Measurements from ENCODE around the gene MED22.
"Not testable (repeated sequence)": the region's sequence is repeated elsewhere in the genome, so short reads cannot be mapped to it uniquely, and the experiment has no call there.

MED22 gene

DNA sequence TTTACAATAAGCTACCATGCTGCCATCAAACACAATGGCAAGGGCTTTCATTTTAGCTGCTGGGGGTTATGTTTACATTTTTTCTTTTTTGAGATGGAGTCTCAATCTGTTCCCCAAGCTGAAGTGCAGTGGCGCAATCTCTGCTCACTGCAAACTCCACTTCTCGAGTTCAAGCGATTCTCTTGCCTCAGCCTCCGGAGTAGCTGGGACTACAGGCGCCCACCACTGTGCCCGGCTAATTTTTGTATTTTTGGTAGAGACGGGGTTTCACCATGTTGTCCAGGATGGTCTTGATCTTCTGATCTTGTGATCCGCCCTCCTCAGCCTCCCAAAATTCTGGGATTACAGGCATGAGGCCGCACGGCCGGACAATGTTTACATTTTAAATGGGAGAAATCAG lies 13.0 kb downstream of the MED22 start:
- DNase-seq (ENCODE audit: low spot score), result not testable (repeated sequence)

DNA sequence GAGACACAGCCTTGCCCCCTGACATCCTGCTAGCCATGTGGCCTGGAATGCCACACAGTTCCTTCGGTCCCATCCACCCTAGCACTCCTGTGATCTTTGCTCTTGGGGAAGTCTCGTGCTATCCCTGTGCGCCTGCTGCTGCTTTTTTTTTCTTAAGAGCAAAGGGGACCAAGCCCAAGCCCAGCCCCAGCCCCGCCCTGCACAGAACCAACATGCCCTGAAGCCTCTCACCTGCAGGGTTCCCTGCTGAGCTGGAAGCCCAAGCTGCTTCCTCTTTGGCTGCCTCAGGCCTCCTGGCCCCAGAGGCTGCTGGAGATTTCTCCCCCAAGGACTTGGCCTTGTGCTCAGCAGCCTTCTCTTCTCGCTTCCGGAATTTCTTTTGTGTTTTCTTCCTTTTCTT lies 13.8 kb downstream of the MED22 start:
- no peak for DNase-seq (ENCODE audit: low spot score)

DNA sequence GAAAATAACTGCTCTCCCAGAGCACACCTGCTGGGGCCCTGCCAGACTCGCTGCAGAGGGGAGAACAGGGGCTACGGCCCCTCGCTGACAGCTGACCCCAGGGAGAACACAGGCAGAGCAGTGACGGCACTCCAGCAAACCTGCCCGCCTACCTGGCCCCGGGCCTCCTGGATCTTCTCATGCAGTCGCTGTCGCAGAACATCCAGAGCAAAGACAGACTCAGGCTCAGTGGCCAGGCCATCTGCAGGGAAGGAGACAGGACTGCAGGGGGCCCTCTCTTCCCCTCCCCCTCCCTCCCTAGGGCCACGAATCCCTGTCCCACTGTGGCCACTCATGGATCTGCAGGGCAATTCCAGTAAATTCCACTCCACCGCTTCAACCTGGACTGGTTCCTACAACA lies 14.4 kb downstream of the MED22 start:
- DNase-seq (ENCODE audit: low spot score), result no peak

DNA sequence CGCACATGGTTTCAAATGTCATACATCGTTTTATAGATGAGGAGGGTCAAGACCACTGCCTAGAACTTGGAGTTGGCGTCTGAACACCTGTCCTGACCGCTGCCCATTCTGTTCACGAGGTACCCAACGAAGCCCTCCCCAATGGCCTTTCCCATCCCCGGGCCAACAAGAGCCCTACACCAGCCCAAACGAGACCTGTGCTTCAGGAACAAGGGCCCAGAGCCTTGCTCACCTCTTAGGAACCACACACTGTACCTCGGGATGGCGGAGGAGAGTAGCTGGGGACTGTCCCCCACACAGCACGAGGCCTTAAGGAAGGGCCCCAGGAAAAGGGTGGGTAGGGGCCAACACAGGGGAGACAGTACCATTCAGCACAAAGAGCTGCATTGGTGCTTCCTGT lies 14.9 kb downstream of the MED22 start:
- no peak for DNase-seq (ENCODE audit: low spot score)

DNA sequence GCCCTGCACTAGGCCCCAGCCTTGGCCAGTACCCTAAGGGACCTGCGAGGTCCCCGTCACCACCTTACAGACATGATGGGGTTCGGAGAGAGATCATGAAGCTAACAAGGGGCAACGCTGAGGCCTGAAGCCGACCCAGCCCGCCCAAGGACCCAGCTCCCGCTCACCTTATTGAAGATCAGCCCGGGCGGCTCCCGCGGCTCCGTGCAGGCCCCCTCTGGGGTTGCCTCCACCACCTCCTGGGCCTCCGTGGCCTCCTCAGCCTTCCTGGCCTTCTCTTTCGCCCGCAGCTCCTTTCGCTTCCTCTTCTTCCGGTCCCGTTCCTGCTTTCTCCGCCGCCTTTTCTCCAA lies 15.6 kb downstream of the MED22 start:
- no peak for DNase-seq (ENCODE audit: low spot score)

DNA sequence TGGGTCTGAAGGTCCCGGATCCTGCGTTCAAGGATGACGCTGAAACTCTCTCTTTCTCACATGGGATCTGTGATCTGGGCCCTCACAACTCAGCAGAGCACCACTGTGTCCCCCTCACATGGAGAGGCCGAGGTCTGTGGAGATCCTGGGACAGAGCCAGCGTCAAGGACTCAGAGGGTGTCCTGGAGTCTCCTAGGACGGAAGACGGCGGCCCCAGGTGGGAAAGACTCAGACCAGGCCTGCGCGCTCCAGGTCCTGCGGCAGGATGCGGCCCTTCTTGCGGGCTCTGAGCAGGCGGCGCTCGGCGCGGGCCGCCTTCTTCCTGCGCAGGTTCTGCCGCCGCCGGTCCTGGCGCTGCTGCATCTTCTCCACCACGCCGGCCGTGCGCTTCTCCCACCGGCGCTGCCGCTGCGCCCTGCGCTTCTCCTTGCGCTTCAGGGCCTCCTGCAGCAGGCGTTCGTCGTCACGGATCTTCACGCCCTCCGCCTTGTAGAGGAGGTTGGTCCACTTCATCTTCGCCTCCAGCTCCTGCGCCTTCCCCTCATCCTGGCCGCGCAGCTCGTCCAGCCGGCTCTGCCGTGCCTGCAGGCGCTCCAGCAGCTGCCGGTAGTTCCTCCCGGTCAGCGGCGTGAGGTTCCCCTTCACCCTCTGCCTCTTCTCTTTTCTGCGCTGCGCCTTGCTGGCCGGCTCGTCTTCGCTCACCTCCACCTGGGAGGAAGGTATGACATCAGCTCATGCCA lies 16.1 kb downstream of the MED22 start:
- no peak for DNase-seq (ENCODE audit: low spot score)

DNA sequence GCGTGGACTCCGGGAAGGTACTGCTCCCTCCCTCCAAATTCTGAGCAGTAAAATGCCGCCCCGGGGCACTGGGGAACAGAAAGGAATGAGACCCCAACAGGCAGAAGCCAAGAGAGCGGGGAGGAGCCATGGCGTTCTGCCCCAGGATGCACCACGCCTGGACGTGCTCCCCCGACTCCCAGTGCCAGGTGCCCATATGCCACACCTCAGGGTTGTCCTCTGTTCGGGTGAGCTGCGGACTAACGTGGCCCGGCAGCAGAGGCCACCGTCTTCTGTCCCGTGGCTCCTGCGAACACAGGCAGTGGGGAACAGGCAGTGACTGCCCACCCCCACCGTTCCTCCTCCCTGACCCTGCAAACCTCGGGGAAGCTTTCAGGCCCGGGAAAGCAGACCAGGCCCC lies 16.7 kb downstream of the MED22 start:
- no peak for DNase-seq (ENCODE audit: low spot score)

DNA sequence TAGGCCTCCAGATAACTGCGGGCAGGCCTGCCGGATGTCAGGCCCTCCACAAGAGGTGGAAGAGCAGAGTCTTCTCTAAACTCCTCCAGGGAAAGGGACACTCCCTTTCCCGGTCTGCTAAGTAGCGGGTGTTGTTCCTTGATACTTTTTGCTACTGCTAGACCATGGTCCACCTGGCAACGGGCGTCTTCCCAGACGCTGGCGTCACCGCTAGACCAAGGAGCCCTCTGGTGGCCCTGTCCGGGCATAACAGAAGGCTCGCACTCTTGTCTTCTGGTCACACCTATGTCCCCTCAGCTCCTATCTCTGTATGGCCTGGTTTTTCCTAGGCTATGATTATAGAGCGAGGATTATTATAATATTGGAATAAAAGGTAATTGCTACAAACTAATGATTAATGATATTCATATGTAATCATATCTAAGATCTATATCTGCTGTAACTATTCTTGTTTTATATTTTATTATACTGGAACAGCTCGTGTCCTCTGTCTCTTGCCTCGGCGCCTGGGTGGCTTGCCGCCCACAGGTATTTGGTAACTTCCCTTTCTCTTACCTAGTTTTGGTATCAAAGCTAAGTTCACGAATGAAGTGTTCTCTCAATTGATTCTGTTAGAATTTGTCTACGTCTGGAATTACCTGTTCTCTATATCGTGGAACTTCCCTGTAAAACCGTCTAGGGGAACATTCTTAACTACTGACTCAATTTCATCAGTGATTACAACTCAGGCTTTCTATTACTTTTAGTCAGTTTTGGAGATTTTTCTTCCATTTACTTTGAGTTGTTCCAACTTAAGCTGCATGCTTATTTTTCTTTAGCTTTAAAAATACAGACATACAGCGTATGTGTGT lies 18.4 kb downstream of the MED22 start:
- not testable (repeated sequence) for DNase-seq (ENCODE audit: low spot score)

DNA sequence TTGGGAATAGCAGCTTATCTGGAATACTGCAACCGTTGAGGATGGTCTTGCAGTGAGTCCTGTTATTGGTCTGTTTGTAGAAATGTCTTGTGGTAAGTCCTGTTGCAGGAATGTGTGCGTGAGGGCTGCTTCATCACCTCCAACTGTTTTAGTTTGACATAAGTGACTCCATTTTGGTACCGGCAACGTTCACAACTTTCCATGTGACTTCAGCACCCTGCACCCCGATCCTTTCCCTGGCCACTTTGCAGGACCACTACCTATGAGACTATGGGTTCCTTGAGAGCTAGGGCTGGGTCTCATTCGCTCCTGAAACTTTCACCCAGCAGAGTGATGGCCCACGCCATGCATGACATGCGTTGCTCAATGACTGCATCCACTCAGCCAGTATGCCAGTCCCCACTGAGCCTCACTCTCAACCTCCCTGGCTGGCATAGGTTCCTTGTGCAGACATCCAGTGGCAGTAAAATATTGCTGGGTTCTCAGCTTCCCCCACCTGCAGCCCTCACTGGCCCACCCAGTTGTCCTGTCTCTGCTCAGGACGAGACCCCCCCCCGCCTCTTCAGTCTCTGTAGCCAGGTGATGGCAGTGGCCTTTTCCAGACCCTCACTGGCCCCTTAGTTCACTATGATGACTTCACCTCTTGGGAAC lies 20.0 kb downstream of the MED22 start:
- no peak for DNase-seq (ENCODE audit: low spot score)

DNA sequence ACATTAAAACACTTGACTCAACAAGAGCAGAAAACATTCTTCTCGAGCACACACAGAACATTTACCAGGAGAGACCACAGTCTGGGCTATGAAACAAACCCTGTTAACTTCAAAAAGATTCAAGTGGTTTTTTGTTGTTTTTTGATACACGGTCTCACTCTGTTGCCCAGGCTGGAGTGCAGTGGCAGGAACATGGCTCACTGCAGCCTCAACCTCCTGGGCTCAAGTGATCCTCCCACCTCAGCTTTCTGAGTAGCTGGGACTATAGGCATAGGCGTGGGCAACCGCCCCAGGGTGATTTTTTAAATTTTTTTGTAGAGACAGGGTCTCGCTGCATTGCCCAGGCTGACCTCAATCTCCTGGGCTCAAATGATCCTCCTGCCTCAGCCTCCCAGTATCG lies 20.9 kb downstream of the MED22 start:
- not testable (repeated sequence) for DNase-seq (ENCODE audit: low spot score)

DNA sequence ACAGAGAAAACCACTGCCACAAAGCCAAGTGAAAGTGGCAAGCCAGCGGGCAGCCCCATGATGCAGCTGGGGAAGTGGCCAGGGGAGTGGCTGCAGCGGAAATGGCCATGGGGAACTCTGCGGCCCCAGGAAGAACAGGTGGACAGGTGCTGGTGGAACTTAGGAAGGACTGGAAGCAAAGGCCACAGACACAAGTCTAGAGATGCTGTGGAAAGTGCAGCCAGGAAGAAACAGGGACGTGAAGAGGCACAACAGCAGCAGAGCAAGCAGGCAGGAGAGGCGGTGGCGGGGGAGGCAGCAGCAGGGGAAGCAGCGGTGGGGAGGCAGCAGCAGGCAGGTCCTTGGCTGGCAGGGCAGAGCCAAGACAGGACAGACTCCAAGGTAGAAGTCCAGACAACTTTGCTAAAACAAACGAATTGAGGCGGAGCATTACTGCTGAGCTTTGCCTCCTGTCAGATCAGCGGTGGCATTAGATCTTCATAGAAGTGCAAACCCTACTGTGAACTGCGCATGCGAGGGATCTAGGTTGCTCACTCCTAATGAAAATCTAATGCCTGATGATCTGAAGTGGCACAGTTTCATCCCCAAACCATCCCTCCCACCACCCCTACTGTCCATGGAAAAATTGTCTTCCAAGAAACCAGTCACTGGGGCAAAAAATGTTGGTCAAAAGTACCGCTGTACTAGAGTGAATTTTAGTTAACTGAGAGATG lies 23.8 kb downstream of the MED22 start:
- no peak for DNase-seq (ENCODE audit: low spot score)

DNA sequence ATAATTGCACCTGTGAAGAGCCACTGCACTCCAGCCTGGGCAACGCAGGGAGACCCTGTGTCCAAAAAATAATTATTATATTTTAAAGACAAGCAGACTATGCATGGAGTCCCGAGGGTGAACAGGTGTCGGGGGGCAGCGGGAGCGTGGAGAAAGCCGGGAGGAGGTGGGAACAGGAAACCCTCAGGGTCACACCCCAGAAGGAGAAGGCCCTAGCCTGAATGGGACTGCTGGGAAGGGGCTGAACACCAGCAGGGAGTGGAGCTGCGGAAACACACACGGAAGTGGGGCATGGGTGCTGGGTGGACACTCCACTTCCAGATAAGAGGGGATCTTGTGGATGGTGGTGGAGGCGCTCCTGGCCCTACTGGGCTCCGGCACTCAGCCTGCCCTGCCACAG lies 24.7 kb downstream of the MED22 start:
- no peak for DNase-seq (ENCODE audit: low spot score)

DNA sequence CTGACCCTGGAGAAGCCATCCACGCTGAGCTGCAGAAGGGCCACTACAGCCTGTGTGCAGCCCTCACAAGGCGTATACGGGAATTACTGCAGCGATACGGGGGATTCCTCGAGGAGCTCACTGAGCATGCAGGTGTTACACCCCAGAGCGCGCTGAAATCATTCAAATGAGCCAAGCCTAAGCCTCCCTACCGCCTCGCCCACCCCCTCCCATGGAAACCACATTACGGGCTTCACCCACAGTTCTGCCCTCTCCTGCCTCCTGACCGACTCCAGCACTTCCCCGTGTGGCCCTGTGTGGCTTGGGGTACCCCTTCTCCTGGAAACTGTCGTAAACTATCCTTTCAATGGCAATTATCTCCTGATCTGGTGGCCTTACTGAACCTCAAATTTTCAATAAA lies 25.2 kb downstream of the MED22 start:
- no peak for DNase-seq (ENCODE audit: low spot score)

DNA sequence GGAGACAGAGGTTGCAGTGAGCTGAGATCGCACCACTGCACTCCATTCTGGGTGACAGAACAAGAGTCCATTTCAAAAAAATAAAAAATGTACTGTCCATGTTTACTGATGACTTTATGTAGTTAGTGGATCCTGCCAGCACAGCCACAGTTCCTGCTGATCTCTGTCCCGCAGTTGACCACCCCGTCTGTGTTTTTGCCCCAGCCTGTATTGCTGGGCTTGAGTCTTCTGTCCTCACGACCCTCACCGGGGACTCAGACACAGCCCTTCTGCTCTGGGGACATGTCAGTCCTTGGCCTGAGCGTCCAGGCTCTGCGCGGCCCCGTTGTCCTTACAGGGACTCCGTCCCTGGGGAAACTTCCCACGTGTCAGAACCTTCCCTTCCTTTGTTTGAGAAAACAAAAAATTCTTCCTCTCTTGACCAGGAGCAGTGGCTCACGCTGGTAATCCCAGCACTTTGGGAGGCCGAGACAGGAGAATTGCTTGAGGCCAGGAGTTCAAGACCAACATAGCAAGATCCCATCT lies 26.5 kb downstream of the MED22 start:
- DNase-seq (ENCODE audit: low spot score), result no peak

DNA sequence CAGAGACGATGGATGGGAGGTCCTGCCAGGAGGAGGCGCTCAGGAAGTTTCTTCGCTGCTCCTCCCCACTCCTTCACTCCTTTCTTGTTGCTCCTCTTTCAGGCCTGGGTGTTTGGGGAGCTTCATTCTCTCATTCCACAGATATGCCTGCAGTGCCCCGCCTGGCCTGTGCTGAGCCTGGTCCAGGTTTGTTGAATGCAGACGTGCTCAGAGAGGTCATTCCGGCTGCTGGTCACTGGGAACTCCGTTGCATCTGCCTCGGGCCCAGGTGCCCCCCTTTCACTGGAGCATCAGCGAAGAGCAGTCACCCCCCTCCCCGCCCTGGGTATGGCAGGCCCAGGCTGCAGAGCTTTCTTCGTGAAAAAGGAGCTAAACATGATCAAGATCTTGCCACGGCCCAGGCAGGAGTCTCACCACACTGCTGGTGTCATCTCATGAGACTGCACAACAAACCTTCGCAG lies 27.5 kb downstream of the MED22 start:
- DNase-seq (ENCODE audit: low spot score), result no peak

DNA sequence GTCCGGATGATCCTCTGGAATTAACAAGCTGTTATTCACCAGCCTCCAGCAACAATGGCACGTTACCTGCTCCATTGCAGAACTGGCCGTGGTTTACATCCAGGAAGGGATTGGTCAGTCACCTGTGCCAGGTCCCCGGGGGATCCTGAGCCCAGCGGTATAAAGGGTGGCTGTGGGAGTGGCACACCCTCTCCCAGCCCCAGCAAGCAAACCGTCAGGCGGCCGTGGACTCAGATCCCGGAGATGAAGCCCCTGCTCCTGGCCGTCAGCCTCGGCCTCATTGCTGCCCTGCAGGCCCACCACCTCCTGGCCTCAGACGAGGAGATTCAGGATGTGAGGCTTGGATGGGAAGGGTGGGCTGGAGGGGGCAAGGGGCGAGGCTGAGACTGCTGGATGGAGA lies 30.4 kb downstream of the MED22 start:
- not testable (repeated sequence) for DNase-seq (ENCODE audit: low spot score)

DNA sequence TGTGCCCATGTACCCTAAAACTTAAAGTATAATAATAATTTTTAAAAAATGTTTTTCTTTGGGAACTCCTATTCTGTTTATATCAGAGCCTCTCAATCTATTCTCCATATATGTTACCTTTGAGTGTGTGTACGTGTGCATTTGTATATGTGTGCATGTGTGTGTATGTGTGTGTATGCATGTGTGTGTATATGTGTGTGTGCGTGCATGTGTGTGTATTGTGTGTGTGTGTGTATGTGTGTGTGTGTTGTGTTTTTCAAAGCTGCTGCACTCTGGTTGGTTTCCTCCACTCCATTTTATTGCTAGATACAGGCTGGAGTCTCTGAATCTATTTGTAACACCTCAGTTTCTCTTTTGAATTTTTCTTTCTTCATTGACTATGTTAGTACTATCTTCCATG lies 31.9 kb downstream of the MED22 start:
- no peak for DNase-seq (ENCODE audit: low spot score)

DNA sequence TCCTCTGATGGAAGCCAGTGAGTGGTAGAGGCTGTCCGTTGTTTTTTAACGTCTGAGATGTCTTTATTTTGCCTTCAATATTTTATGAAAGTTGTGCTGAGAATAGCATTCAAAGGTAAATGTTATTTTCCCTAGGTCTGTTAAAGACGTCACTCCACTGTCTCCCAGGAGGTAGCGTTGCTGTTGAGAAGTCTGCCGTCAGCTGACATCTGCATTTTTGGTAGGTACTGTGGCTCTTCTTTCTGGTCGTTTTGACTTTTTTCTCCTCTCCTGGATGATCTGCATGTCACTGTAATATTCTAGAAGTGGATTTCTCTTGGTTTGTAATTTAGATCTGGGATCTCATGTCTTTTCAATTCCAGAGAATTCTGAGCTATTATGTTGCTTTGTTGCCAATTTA lies 38.3 kb downstream of the MED22 start:
- DNase-seq (ENCODE audit: low spot score), result no peak

DNA sequence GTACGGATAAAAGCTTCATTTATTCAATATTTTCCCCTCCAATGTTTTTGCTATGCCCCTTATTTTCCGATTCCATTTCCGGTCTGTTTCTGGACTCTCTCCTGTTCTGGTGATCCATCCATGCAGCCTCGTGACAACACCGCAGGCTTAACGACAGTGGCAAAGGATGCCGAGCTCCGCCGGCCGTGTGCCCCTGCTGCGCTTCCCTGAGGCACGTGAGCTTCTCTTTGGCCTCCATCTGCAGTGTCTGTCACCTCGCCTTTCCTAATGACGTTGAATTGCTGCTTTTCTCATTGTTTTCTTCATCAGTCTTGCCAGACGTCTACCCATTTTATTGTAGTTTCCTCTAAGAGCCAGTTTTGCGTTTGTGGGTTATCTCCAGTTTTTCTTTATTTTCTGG lies 40.6 kb downstream of the MED22 start:
- no peak for DNase-seq (ENCODE audit: low spot score)

DNA sequence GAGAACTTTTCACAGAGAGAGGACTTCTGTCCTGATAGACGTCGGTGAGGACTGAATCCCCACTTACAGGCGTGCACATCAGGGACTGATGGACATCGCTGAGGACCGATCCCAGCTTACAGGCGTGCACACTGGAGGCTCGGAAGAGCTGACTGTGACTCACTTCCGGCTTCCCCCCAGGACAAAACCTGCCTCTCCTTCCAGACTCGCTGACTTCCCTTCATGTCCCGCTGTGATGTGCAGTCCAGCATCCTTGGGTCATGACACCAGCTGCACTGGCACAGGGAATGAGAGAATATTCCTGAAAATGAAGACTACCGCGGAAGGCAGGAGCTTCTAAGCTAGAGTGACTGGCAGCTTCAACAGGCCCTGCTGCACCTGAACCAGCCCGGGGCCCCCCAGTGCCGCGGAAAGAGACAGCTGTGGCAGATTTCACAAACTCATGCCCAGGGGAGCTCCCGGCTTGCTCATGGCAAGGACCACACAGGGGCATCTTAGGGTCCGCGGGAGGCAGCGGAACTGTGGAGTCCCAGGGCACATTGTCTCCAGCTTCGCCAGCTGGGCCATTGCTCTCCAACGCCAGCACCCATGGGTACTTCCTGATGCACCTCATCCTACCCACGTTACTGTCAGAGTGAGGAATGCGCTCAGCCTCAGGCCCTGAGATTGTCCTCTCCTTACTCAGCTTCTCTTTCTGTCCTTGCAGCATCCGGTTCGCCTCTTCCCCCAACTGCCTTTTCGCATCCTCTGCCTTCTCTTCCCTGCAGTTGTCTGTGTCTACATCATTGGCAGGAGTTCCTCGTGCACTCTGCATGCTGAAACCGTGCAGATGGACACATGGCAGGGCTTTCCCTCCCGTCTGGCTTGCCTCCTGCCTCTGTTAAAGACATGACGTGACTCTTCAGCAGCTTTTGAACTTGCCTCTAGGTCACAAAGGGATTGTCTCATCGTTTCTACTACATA lies 41.4 kb downstream of the MED22 start:
- no peak for DNase-seq (ENCODE audit: low spot score)

DNA sequence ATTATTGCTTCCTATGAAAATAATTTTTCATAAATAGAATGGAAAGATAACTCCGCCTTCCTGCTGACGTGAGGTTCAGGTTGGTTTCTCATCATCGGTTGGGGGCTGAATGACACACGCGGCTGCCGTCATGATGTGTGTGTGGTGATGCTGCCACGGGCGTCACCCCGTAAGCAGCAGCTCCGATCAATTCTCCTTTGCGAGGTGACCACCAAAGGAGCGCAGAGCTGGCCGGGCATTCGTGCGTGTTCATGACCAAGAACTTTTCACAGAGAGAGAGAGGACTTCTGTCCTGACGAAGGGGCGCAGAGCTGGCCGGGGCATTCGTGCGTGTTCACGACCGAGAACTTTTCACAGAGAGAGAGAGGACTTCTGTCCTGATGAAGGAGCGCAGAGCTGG lies 42.2 kb downstream of the MED22 start:
- DNase-seq (ENCODE audit: low spot score), result no peak

Measured in activated CD4-positive, alpha-beta T cell treated with anti-CD3 and anti-CD28 coated beads, Interleukin-2, Interleukin-4, amounts not matched to agents 100 ng/mL and 50 ng/mL, durations not matched to agents 16 hours and 8 hours (primary cell).